Activated CD4-positive, alpha-beta T cell treated with anti-CD3 and anti-CD28 coated beads, Interleukin-2, amount 10 ng/mL, durations not matched to agents 24 days and 14 days (primary cell): Measurements from ENCODE around the gene CACNA1D. TPM values are rescaled to one million over a fixed set of nuclear protein-coding genes. Genes with fewer than 3 reads are reported as not detected.
A peak's percentile ranks its signal among the peaks of the same experiment; 100 is the strongest.

Experiments used
- DNase-seq: peaks from one replicate; pipeline ENCODE4 v3.0.0; 2022
- H3K27ac Mint-ChIP-seq: one replicate; pipeline ENCODE4 v1.8.0; 2022; ENCODE audit warnings: mild to moderate bottlenecking, mixed read lengths
- H3K27me3 Mint-ChIP-seq: one replicate; pipeline ENCODE4 v1.8.0; 2022; ENCODE audit warnings: mixed read lengths
- H3K36me3 Mint-ChIP-seq: one replicate; pipeline ENCODE4 v1.8.0; 2022; ENCODE audit warnings: low read depth, mild to moderate bottlenecking, mixed read lengths
- H3K4me1 Mint-ChIP-seq: one replicate; pipeline ENCODE4 v1.8.0; 2021; ENCODE audit warnings: mixed read lengths
- H3K4me3 Mint-ChIP-seq: one replicate; pipeline ENCODE4 v1.8.0; 2022; ENCODE audit warnings: mild to moderate bottlenecking, moderate library complexity, mixed read lengths
- H3K9me3 Mint-ChIP-seq: one replicate; pipeline ENCODE4 v1.8.0; 2021; ENCODE audit warnings: mixed read lengths
- intact Hi-C: fragments of 100-400 bp; cut with micrococcal nuclease; formaldehyde crosslinking; loops from one replicate; pipeline ENCODE4 v1.15.1; 2023
- total RNA-seq: library from RNA; stranded (reverse); gene quantifications from 2 replicates; pipeline ENCODE4 v1.2.3, GENCODE V29; 2022

CACNA1D gene
- total RNA-seq, 1 donor from 2014 or later, result 0.77 TPM

- intact Hi-C loops, result no loop called here
- no peaks in the 10 kb centered on the region for H3K36me3 Mint-ChIP-seq
- no peaks in the 10 kb centered on the region for H3K4me1 Mint-ChIP-seq
- no peak overlapping the region for H3K27ac Mint-ChIP-seq
- no peaks in the 10 kb centered on the region for H3K9me3 Mint-ChIP-seq
- H3K27me3 Mint-ChIP-seq, result peaks cover 4% of the 10 kb centered on the region
- H3K4me3 Mint-ChIP-seq, result no peak overlapping the region
- DNase-seq, result no peak
These were observed 237.7 kb downstream of the CACNA1D start for GRCh38 chr3:53731934-53732624.

GRCh38 chr3:53733446-53733845 lies 239.0 kb downstream of the CACNA1D start:
- no peak overlapping the region for H3K27ac Mint-ChIP-seq
- H3K27me3 Mint-ChIP-seq, result peaks cover 4% of the 10 kb centered on the region
- H3K9me3 Mint-ChIP-seq, result no peaks in the 10 kb centered on the region
- no peak for DNase-seq
- intact Hi-C loops, result no loop called here
- H3K4me3 Mint-ChIP-seq, result no peak overlapping the region
- H3K4me1 Mint-ChIP-seq, result no peaks in the 10 kb centered on the region
- no peaks in the 10 kb centered on the region for H3K36me3 Mint-ChIP-seq

- Mint-ChIP-seq H3K9me3 (no peaks in the 10 kb centered on the region), H3K4me1 (peaks cover 4% of the 10 kb centered on the region), H3K4me3 (no peak overlapping the region), H3K27ac (no peak overlapping the region), H3K36me3 (no peaks in the 10 kb centered on the region), H3K27me3 (peaks cover 23% of the 10 kb centered on the region)
- no peak for DNase-seq
- intact Hi-C loops, result no loop called here
These were observed 245.6 kb downstream of the CACNA1D start for GRCh38 chr3:53739966-53740365.

- Mint-ChIP-seq H3K4me1 (peaks cover 4% of the 10 kb centered on the region), H3K36me3 (no peaks in the 10 kb centered on the region), H3K4me3 (no peak overlapping the region), H3K27ac (no peak overlapping the region), H3K27me3 (peaks cover 26% of the 10 kb centered on the region), H3K9me3 (no peaks in the 10 kb centered on the region)
- intact Hi-C loops, result no loop called here
- DNase-seq, result no peak
These were observed 246.5 kb downstream of the CACNA1D start for GRCh38 chr3:53740956-53741355.

- no peaks in the 10 kb centered on the region for H3K36me3 Mint-ChIP-seq
- peaks cover 26% of the 10 kb centered on the region for H3K27me3 Mint-ChIP-seq
- H3K4me3 Mint-ChIP-seq, result no peak overlapping the region
- no peak overlapping the region for H3K27ac Mint-ChIP-seq
- peaks cover 11% of the 10 kb centered on the region for H3K4me1 Mint-ChIP-seq
- no peak for DNase-seq
- intact Hi-C loops, result no loop called here
- H3K9me3 Mint-ChIP-seq, result no peaks in the 10 kb centered on the region
These were observed 249.9 kb downstream of the CACNA1D start for GRCh38 chr3:53744351-53744750.

- no peaks in the 10 kb centered on the region for H3K9me3 Mint-ChIP-seq
- peaks cover 11% of the 10 kb centered on the region for H3K27me3 Mint-ChIP-seq
- DNase-seq, result no peak
- intact Hi-C loops, result no loop called here
- no peak overlapping the region for H3K4me3 Mint-ChIP-seq
- peaks cover 9% of the 10 kb centered on the region for H3K4me1 Mint-ChIP-seq
- no peak overlapping the region for H3K27ac Mint-ChIP-seq
- no peaks in the 10 kb centered on the region for H3K36me3 Mint-ChIP-seq
These were observed 253.1 kb downstream of the CACNA1D start for GRCh38 chr3:53747559-53747958.

- no peaks in the 10 kb centered on the region for H3K36me3 Mint-ChIP-seq
- H3K27ac Mint-ChIP-seq, result no peak overlapping the region
- intact Hi-C loops, result no loop called here
These were observed 254.3 kb downstream of the CACNA1D start for GRCh38 chr3:53748512-53749271.

GRCh38 chr3:53749448-53749847 lies 255.0 kb downstream of the CACNA1D start:
- H3K4me1 Mint-ChIP-seq, result peaks cover 22% of the 10 kb centered on the region
- H3K9me3 Mint-ChIP-seq, result no peaks in the 10 kb centered on the region
- DNase-seq, result no peak
- no peak overlapping the region for H3K27ac Mint-ChIP-seq
- intact Hi-C loops, result no loop called here
- H3K36me3 Mint-ChIP-seq, result no peaks in the 10 kb centered on the region
- no peak overlapping the region for H3K4me3 Mint-ChIP-seq
- peaks cover 3% of the 10 kb centered on the region for H3K27me3 Mint-ChIP-seq

More at GRCh38 chr3:53748512-53749271, 254.3 kb downstream of the CACNA1D start:
- Mint-ChIP-seq H3K9me3 (no peaks in the 10 kb centered on the region), H3K27me3 (peaks cover 6% of the 10 kb centered on the region), H3K4me3 (no peak overlapping the region), H3K4me1 (peaks cover 16% of the 10 kb centered on the region)
- DNase-seq, result no peak

- H3K9me3 Mint-ChIP-seq, result no peaks in the 10 kb centered on the region
- H3K27me3 Mint-ChIP-seq, result peaks cover under 1% of the 10 kb centered on the region
- peaks cover 27% of the 10 kb centered on the region for H3K4me1 Mint-ChIP-seq
- no peaks in the 10 kb centered on the region for H3K36me3 Mint-ChIP-seq
- intact Hi-C loops, result no loop called here
- no peak for DNase-seq
- no peak overlapping the region for H3K27ac Mint-ChIP-seq
- H3K4me3 Mint-ChIP-seq, result no peak overlapping the region
These were observed 256.1 kb downstream of the CACNA1D start for GRCh38 chr3:53750253-53751210.

- peak overlapping the region; percentile 38 for H3K27ac Mint-ChIP-seq
- no peaks in the 10 kb centered on the region for H3K36me3 Mint-ChIP-seq
- intact Hi-C loops, result no loop called here
- peak; percentile 78 for DNase-seq
- peaks cover 26% of the 10 kb centered on the region for H3K4me1 Mint-ChIP-seq
- peak overlapping the region; percentile 26 for H3K4me3 Mint-ChIP-seq
- peaks cover 2% of the 10 kb centered on the region for H3K27me3 Mint-ChIP-seq
- no peaks in the 10 kb centered on the region for H3K9me3 Mint-ChIP-seq
These were observed 259.2 kb downstream of the CACNA1D start for GRCh38 chr3:53753518-53754183.

GRCh38 chr3:53754325-53754724 lies 259.9 kb downstream of the CACNA1D start:
- peaks cover 20% of the 10 kb centered on the region for H3K4me1 Mint-ChIP-seq
- peak overlapping the region; percentile 30 for H3K4me3 Mint-ChIP-seq
- no peaks in the 10 kb centered on the region for H3K36me3 Mint-ChIP-seq
- peak overlapping the region; percentile 72 for H3K27ac Mint-ChIP-seq
- peaks cover 3% of the 10 kb centered on the region for H3K27me3 Mint-ChIP-seq
- DNase-seq, result no peak
- intact Hi-C loops, result no loop called here
- no peaks in the 10 kb centered on the region for H3K9me3 Mint-ChIP-seq

GRCh38 chr3:53758846-53759245 lies 264.4 kb downstream of the CACNA1D start:
- Mint-ChIP-seq H3K27ac (no peak overlapping the region), H3K9me3 (no peaks in the 10 kb centered on the region), H3K36me3 (no peaks in the 10 kb centered on the region), H3K4me3 (no peak overlapping the region), H3K4me1 (peaks cover 10% of the 10 kb centered on the region), H3K27me3 (peaks cover 3% of the 10 kb centered on the region)
- intact Hi-C loops, result no loop called here
- DNase-seq, result no peak

GRCh38 chr3:53763353-53763752 lies 268.9 kb downstream of the CACNA1D start:
- H3K27ac Mint-ChIP-seq, result no peak overlapping the region
- H3K9me3 Mint-ChIP-seq, result no peaks in the 10 kb centered on the region
- peaks cover 8% of the 10 kb centered on the region for H3K27me3 Mint-ChIP-seq
- no peak for DNase-seq
- intact Hi-C loops, result no loop called here
- no peaks in the 10 kb centered on the region for H3K4me1 Mint-ChIP-seq
- no peaks in the 10 kb centered on the region for H3K36me3 Mint-ChIP-seq
- H3K4me3 Mint-ChIP-seq, result no peak overlapping the region
